Smooth muscle cell (in vitro differentiated cells): ENCODE results near the gene TATDN3. TPM values are rescaled to one million over a fixed set of nuclear protein-coding genes. Genes with fewer than 3 reads are reported as not detected.
"Not testable (repeated sequence)": the region's sequence is repeated elsewhere in the genome, so short reads cannot be mapped to it uniquely, and the experiment has no call there.

ENCODE experiments used
- DNase-seq: peaks from one replicate; lab custom pipeline; 2025; ENCODE audit not compliant: unreplicated experiment; lab: John Stamatoyannopoulos, UW
- H2AFZ ChIP-seq: fragments of 200-600 bp; sonication (generic); 2 replicates; pipeline ENCODE4 v1.6.0; 2016; ENCODE audit warnings: antibody characterized with exemption, low read depth, mild to moderate bottlenecking
- H3F3A ChIP-seq: fragments of 200-600 bp; sonication (generic); 2 replicates; pipeline ENCODE4 v1.6.0; 2017; ENCODE audit warnings: antibody characterized with exemption, low read depth
- H3K27ac ChIP-seq: fragments of 200-600 bp; sonication (generic); 2 replicates; pipeline ENCODE4 v1.5.1; 2016; ENCODE audit warnings: low read depth, mild to moderate bottlenecking
- H3K27me3 ChIP-seq: fragments of 200-600 bp; sonication (generic); 2 replicates; pipeline ENCODE4 v1.6.1; 2016; ENCODE audit warnings: low read depth, mild to moderate bottlenecking
- H3K36me3 ChIP-seq: fragments of 200-600 bp; sonication (generic); 2 replicates; pipeline ENCODE4 v1.5.1; 2016; ENCODE audit warnings: low read depth
- H3K4me1 ChIP-seq: fragments of 200-600 bp; sonication (generic); 2 replicates; pipeline ENCODE4 v1.5.1; 2016; ENCODE audit warnings: low read depth
- H3K4me2 ChIP-seq: fragments of 200-600 bp; sonication (generic); 2 replicates; pipeline ENCODE4 v1.6.0; 2016; ENCODE audit warnings: mild to moderate bottlenecking
- H3K4me3 ChIP-seq: fragments of 200-600 bp; sonication (generic); 2 replicates; pipeline ENCODE4 v1.5.1; 2016; ENCODE audit warnings: mild to moderate bottlenecking
- H3K79me2 ChIP-seq: fragments of 200-600 bp; sonication (generic); 2 replicates; pipeline ENCODE4 v1.6.0; 2016; ENCODE audit warnings: low read depth, mild to moderate bottlenecking
- H3K9ac ChIP-seq: fragments of 200-600 bp; sonication (generic); 2 replicates; pipeline ENCODE4 v1.6.0; 2016; ENCODE audit warnings: low read depth
- H3K9me3 ChIP-seq: fragments of 200-600 bp; sonication (generic); replicated peaks from 2 replicates; pipeline ENCODE4 v1.5.1; 2016; ENCODE audit warnings: low read depth
- H4K20me1 ChIP-seq: fragments of 200-600 bp; sonication (generic); 2 replicates; pipeline ENCODE4 v1.6.0; 2016; ENCODE audit warnings: low read depth
- CTCF ChIP-seq: fragments of 200-600 bp; sonication (generic); IDR thresholded peaks from 2 replicates; pipeline ENCODE4 v1.5.1; 2017; ENCODE audit warnings: borderline replicate concordance, mild to moderate bottlenecking, antibody characterized with exemption; ENCODE audit not compliant: insufficient read depth, poor library complexity, severe bottlenecking
- WGBS: methylation state at CpG from one replicate; pipeline ENCODE4 v1.1.7; 2016; ENCODE audit warnings: low lambda C conversion rate; 5-methylcytosine and 5-hydroxymethylcytosine counted together
- polyA plus RNA-seq: library from polyadenylated mRNA; unstranded; fragments of >200 nt; fragmentation: Nextera tagmentation; extraction: Ambion mirVana; gene quantifications from 2 replicates; pipeline ENCODE4 v1.2.1, GENCODE V29; 2016
- small RNA-seq: library from RNA; depleted of rRNA; stranded (forward); fragments of <200 nt; gene quantifications from one replicate; pipeline ENCODE3, GENCODE V24; 2014
- total RNA-seq: library from RNA; depleted of rRNA; stranded (reverse); fragments of >200 nt; gene quantifications from 2 replicates; pipeline ENCODE4 v1.2.3, GENCODE V29; 2014

TATDN3 gene
- total and polyA plus RNA-seq, 2 experiments from 2014 or later = 14.3 to 46.7 TPM

- H3K4me1 ChIP-seq = peaks cover 16% of the 10 kb centered on the region
- peaks cover 42% of the 10 kb centered on the region for H3K79me2 ChIP-seq
- H3K4me2 ChIP-seq = no peak overlapping the region
- DNase-seq = no peak
- H2AFZ ChIP-seq = no peak overlapping the region
- peaks cover 3% of the 10 kb centered on the region for H3F3A ChIP-seq
- no peaks in the 10 kb centered on the region for H3K36me3 ChIP-seq
- no peak overlapping the region for H3K4me3 ChIP-seq
- no peaks in the 10 kb centered on the region for H3K9me3 ChIP-seq
- peaks cover 23% of the 10 kb centered on the region for H4K20me1 ChIP-seq
- no peak for TF ChIP-seq CTCF
- H3K27ac ChIP-seq = no peak overlapping the region
- 94% methylated on average over 2 of the region's 2 CpGs for WGBS
- no peaks in the 10 kb centered on the region for H3K27me3 ChIP-seq
- no peak overlapping the region for H3K9ac ChIP-seq
These were observed 70.5 kb downstream of the TATDN3 start for GRCh38 chr1:212862111-212862690.

GRCh38 chr1:212863345-212863744 is 71.7 kb downstream of the TATDN3 start:
- not testable (repeated sequence) for H3K4me2 ChIP-seq, H3K9me3 ChIP-seq, H3K9ac ChIP-seq, H3F3A ChIP-seq, H3K27me3 ChIP-seq, H3K36me3 ChIP-seq, DNase-seq, H2AFZ ChIP-seq, H3K27ac ChIP-seq, H3K4me3 ChIP-seq
- WGBS = 90% methylated on average over 10 of the region's 10 CpGs
- Histone ChIP-seq H4K20me1 (peaks cover 23% of the 10 kb centered on the region), H3K4me1 (peaks cover 16% of the 10 kb centered on the region), H3K79me2 (peaks cover 42% of the 10 kb centered on the region)

- H3K4me2 ChIP-seq = no peak overlapping the region
These were observed 72.5 kb downstream of the TATDN3 start for GRCh38 chr1:212864201-212864600.

More at GRCh38 chr1:212864201-212864600, 72.5 kb downstream of the TATDN3 start:
- TF ChIP-seq CTCF = no peak
- Histone ChIP-seq H3F3A (no peaks in the 10 kb centered on the region), H3K27ac (no peak overlapping the region), H3K4me1 (peaks cover 12% of the 10 kb centered on the region), H3K9me3 (no peaks in the 10 kb centered on the region), H2AFZ (no peak overlapping the region), H3K4me3 (no peak overlapping the region), H3K9ac (no peak overlapping the region), H3K79me2 (peaks cover 37% of the 10 kb centered on the region), H4K20me1 (peaks cover 21% of the 10 kb centered on the region), H3K36me3 (no peaks in the 10 kb centered on the region), H3K27me3 (no peaks in the 10 kb centered on the region)
- no peak for DNase-seq
- WGBS = 92% methylated on average over 4 of the region's 4 CpGs

Small RNAs within 50 kb of the gene (small RNA-seq; reads per million reads assigned to genes)
- gene AC104333.1 = not detected
- not detected for gene AC104333.2

Other genes starting within 250 kb of the TATDN3 start
- gene ATF3, start 183.1 kb upstream of the TATDN3 start, total RNA-seq = 229 and 231 TPM in 2 replicates
- 152 and 268 TPM in 2 replicates for gene ATF3, start 183.1 kb upstream of the TATDN3 start, polyA plus RNA-seq
- gene BATF3, start 92.1 kb upstream of the TATDN3 start, total RNA-seq = 0.45 and 5.8 TPM in 2 replicates
- gene BATF3, start 92.1 kb upstream of the TATDN3 start, polyA plus RNA-seq = 11.5 and 12.1 TPM in 2 replicates
- 34.5 and 37.3 TPM in 2 replicates for gene NSL1, start 117 bp upstream of the TATDN3 start, total RNA-seq
- gene NSL1, start 117 bp upstream of the TATDN3 start, polyA plus RNA-seq = 28.5 and 30.9 TPM in 2 replicates
- gene SPATA45, start 55.8 kb downstream of the TATDN3 start, total RNA-seq = not detected in 2 replicates
- gene SPATA45, start 55.8 kb downstream of the TATDN3 start, polyA plus RNA-seq = 0.58 and 1.2 TPM in 2 replicates
- gene FLVCR1, start 66.4 kb downstream of the TATDN3 start, total RNA-seq = 4.4 and 5.5 TPM in 2 replicates
- 3.9 and 4.0 TPM in 2 replicates for gene FLVCR1, start 66.4 kb downstream of the TATDN3 start, polyA plus RNA-seq
- gene VASH2, start 158.6 kb downstream of the TATDN3 start, total RNA-seq = 8.9 and 16.0 TPM in 2 replicates
- gene VASH2, start 158.6 kb downstream of the TATDN3 start, polyA plus RNA-seq = 6.7 and 6.9 TPM in 2 replicates
- gene ANGEL2, start 224.0 kb downstream of the TATDN3 start, total RNA-seq = 29.7 and 34.7 TPM in 2 replicates
- 13.1 and 14.9 TPM in 2 replicates for gene ANGEL2, start 224.0 kb downstream of the TATDN3 start, polyA plus RNA-seq